Measurements from ENCODE around the gene MYH11.
"Not testable (repeated sequence)": the region's sequence is repeated elsewhere in the genome, so short reads cannot be mapped to it uniquely, and the experiment has no call there.

Gene MYH11

DNA sequence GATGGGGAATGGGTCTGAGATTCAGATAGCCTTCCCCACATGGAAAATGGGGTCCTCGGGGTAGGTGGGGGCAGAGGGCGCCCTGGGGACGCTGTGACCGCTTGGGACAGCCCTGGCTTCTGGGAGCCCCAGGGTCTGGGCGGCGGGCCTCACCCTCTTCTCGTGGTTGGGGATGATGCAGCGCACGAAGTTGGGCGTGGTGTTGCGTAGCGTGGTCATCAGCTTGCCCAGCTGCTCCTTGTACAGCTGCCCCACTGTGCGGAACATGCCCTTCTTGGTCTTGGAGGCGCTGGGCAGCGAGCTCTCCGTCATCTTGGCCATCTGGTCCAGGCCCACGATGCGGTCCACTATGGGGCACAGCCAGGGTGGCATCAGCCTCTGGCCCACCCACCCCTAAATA is 106.8 kb downstream of the MYH11 start:
- no peak for DNase-seq (ENCODE audit: low read depth)

DNA sequence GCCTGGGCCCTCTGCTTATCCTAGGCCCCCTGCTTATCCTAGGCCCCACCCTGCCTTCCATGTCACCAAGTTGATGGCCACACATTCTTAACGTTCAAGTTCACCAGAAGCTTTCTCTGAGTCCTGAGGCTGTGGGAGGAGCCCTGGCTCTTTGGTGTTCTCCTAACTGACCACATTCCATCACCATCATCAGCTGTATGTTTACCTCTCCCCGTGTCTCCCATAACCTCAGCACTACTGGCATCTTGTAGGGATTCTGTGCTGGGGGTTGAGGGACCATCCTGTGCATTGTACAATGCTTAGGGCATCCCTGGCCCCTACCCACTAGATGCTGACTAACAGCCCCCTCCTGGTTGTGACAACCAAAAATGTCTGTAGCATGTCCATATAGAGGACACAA is 107.5 kb downstream of the MYH11 start:
- DNase-seq (ENCODE audit: low read depth): no peak

DNA sequence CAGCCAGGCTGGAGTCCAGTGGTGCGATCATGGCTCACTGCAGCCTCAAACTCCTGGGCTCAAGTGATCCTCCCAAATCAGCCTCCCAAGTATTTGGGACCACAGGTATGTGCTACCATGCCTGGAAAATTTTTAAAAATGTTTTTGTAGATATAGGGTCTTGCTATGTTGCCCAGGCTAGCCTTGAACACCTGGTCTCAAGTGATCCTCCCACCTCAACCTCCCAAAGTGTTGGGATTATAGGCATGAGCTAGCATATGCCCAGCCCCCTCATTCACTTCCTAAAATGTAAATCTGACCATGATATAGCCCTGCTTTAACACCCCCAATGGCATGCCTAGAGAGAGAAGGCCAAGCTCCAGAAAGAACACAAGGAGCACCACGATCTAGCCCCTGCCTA is 108.2 kb downstream of the MYH11 start:
- DNase-seq (ENCODE audit: low read depth): no peak

DNA sequence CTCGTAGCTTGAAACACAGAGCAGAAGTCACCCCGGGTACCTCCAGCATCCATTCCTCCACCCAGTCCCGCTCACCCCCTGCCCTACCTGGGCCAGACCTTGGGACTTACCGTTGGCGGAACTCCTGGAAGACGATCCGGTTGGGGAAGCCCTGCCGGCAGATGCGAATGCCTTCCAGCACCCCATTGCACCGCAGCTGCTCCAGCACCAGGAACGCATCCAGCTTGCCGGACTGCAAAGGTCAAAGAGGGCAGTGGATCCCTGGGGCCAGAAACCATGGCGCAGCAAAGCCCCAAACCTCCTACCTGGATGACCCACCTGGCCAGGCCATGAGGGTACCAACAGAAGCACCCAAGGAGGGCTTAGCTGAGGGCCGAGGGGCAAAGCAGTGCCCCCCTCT is 108.9 kb downstream of the MYH11 start:
- DNase-seq (ENCODE audit: low read depth): no peak

DNA sequence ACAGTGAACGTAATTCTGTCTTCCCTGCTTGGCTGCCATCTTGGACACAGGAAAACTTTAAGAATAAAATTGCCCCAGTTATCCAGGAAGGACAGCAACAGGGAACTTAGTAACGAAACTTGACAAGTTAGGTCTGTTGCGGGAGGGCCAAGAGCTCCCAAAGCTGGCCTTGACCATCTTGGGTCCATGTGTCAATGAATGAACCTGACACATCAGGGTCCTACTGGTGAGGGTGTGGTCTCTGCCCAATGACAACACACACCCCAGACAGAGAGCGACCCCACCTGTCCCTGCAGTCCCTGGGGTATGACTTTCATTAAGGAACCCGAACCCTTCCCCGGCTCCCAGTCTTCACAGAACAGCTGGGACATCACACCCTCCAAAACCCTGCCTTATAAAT is 110.5 kb downstream of the MYH11 start:
- no peak for DNase-seq (ENCODE audit: low read depth)

DNA sequence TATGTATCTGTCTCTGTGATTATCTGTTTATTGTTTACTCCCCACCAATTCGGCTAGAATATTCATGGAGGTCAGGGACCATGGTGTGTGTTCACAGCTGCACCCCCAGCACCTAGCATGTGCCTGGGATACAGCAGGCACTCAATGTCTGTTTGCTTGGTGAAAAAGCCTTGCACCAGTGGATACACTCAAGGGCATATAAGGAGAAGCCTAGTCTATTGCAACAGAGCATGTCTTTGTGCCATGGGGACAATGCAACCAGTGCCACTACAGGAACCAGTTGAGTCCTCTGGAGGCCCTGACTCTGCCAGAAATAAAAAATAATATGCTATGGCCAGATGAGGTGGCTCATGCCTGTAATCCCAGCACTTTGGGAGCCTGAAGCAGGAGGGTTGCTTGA is 113.2 kb downstream of the MYH11 start:
- DNase-seq (ENCODE audit: low read depth): no peak

DNA sequence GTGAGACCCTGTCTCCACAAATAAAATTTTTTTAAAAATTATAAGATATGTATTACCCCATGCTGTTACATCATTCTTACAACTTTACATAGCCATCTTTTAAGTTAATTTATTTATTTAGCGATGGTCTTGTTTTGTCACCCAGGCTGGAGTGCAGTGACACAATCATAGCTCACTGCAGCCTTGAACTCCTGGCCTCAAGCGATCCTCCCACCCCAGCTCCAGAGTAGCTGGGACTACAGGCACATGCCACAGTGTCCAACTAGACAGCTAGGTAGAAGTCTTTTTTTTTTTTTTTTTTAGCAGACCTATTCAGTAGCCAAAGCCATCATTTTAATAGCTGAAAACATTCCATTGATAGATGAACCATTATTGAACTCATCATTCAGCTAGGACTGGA is 114.1 kb downstream of the MYH11 start:
- DNase-seq (ENCODE audit: low read depth): no peak

DNA sequence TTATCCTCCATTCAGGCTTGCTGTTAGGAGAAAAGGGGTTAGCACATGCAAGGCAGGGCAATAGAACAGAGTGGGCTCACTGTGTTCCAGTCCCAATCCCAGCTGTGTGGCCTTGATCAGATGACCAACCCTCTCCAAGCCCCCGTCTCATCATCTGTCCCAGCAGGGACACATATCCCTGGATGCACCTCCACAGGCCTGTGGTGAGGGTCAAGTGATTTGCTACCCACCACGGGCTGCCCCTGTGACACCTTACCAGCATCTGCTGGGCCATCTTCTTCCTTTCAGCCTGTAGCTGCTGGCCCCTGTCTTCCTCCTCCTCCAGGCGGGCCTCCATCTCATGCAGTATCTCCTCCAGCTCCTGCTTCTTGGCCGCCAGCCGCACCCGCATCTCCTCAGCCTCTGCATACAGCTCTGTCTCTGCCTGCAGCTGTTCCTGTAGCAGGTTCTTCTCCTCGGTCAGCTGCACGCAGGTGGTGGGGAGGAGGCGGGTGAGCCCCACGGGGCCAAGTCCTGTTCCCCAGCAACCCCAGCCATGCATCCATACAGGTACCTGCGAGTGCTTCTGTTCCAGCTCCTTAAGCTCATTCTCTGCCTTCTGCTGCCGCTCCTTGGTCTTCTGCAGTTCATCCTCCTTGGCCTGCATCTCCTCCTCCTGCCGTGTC is 115.5 kb downstream of the MYH11 start:
- DNase-seq (ENCODE audit: low read depth): no peak

DNA sequence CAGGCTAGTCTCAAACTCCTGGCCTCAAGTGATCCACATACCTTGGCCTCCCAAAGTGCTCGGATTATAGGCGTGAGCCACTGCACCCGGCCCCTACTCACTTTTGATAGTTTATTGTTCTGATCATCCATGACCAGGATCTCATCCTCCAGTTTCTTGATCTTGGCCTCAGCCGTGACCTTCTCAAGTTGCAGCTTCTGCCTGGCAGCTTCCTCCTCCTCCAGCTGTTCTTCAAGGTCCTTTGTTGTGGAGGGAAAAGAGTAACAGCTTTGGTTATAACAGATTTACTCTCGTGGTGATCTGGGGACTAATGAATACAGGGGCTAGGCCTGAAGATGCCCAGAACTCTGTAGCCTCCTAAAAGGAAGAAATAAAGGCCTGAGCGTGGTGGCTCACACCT is 116.9 kb downstream of the MYH11 start:
- no peak for DNase-seq (ENCODE audit: low read depth)

DNA sequence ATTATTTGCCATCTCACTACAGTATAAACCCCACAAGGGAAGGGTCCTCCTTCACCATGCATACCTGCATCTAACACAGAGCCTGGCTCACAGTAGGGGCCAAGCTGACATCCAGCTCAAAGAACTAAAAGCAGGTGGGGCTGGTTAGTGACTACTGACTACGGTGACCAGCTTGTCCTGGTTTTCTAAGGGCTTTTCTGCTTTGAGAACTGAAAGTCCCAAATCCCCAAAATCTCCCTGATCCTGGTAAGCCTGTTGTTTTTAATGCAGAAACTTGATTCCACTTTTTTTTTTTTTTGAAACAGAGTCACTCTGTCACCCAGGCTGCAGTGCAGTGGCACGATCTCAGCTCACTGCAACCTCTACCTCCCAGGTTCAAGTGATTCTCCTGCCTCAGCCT is 117.4 kb downstream of the MYH11 start:
- DNase-seq (ENCODE audit: low read depth): no peak

DNA sequence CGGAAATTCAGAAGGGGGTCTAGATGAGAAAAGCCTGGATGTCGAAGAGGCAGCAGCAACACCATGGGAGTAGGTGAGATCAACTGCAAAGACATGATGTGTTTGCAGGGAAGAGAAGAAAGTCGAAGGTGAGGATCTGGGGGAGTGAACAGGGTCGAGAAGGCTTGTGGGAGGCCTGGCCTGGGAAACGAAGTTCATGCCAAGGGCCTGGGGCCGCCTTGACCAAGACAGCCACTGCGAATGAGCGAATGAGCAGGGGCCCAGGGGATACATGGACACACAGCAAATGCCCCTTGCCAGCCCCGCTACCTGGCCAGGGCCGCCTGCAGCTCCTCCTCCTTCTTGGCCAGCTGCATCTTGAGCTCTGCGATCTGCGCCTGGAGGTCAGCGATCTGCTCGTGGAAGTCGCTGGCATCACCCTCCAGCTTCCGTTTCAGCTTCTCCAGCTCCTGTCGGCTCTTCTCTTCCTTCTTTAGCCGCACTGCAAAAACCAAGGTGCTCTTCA is 119.6 kb downstream of the MYH11 start:
- no peak for DNase-seq (ENCODE audit: low read depth)

DNA sequence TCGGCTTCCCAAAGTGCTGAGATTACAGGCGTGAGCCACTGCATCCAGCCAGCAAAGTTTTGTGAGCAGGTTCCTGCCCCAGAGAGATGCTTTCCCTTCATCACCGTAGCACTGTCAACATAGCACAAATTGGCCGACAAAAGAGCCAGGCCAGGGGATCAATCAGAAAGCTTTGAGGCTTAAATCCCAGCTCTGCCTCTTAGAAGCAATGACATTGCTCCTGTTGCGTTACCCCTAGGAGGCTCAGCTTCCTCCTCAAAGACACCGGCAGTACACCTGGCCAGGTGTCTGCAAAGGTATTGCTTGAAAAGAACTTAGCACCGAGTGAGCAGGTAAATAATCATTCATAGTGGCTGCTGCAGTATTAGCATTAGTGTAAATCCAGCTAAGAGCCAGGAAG is 120.3 kb downstream of the MYH11 start:
- DNase-seq (ENCODE audit: low read depth): no peak

DNA sequence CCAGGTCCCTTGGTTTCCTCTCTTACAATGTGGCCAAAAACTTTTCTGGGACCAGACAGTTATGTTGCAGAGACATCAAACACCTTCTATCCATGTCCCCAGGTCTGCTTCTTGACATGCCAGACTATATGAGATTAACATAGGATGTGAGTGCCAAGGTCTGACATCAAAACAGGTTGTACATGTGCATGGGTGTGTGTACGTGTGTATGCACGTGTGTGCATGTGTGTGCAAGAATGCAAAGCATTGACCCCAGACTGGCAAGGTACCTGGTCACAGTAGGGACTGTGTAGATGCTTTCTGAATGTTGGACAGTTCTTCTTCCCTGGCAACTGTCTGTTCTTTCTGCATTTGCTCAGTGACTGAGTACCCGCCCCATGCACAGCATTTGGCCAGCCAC is 121.2 kb downstream of the MYH11 start:
- DNase-seq (ENCODE audit: low read depth): no peak

DNA sequence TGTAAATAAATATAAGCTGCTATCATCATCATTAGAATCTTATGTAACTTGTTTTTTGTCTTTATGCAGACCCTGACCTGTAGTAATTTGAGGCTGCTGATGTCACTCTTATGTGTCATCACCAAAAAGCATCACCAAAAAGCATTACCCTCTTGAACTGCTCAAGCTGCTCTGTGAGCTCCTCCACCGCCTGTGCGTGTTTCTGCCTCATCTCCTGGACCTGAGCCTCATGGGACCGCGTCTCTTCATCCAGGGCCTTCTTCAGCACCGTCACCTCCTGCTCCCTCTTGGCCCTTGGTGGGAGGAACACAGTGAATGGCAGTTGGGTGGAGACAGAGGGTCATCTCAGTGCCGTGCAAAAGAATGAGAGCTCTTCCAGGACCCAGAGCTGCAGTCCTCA is 124.4 kb downstream of the MYH11 start:
- no peak for DNase-seq (ENCODE audit: low read depth)

DNA sequence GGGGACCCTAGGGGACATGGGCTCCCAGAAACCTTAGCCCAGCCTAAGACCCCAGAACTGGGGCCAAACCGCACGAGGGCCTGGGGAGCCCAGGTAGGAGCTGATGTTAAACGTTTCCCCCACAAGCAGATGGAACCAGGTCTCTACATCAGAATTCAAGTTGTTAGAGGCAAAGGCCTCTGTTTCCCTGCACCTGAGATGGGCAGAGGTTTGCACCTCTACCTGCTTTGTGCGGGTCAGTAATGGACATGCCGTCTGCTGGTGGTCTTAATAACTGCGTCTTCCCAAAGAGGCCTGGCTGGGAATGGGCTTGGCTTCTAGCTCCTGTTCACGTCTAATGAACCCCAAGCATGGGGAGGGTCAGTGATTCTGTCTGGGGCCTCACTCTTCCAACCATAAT is 127.7 kb downstream of the MYH11 start:
- no peak for DNase-seq (ENCODE audit: low read depth)

DNA sequence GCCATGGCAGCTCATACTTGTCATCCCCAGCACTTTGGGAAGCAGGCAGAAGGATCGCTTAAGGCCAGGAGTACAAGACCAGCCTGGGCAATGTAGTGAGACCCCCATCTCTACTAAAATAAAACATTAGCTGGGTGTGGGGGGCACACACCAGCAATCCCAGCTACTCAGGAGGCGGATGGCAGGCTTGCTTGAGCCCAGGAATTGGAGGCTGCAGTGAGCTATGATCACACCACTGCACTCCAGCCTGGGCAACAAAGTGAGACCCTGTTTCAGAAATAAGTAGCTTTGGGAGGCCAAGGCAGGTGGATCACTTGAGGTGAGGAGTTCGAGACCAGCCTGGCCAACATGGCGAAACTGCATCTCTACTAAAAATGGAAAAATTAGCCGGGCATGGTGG is 129.1 kb downstream of the MYH11 start:
- not testable (repeated sequence) for DNase-seq (ENCODE audit: low read depth)

DNA sequence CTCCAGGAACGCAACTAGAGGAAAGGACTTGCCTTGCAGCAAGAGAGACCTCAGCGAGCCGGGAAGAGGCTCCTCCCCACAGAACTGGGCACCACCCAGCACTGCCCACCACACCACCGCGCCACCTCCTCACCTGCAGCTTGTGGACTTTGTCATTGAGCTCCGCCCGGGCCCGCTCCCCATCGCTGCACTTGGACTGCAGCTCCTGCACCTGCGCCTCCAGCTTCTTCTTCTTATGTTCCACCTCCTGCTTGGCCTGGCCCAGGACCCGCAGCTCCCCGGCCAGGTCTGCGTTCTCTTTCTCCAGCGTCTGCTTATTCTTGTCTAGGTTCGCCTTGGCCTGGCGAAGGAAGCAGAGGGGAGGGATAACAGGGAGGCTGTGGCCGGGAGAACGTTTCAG is 130.1 kb downstream of the MYH11 start:
- DNase-seq (ENCODE audit: low read depth): no peak

DNA sequence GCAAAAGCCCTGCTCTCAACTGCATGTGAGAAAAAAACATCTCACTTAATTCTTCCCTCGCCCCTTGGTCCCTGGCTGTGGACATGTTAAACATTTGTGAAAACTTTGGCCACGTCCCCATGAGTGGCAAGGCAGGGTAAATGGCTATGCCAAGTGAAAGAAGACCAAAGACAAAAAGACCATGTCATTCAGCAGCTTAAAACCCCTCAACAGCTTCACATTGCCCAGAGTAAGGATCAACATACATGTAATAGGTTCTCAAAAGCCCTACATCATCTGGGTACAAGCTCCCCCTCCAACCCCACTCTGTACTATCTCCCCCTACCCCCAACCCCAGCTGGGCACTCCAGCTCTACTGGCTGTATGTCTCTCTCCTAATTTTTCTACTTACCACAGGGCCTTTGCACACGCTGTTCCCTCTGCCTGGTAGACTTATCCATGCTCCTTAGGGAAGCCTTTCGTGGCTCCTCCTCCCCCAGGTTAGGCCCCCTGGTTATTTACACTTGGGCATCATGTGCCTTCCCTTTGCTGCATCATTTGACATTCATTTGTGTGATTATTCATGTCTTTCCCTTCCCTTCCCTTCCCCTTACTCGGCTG is 131.1 kb downstream of the MYH11 start:
- no peak for DNase-seq (ENCODE audit: low read depth)

DNA sequence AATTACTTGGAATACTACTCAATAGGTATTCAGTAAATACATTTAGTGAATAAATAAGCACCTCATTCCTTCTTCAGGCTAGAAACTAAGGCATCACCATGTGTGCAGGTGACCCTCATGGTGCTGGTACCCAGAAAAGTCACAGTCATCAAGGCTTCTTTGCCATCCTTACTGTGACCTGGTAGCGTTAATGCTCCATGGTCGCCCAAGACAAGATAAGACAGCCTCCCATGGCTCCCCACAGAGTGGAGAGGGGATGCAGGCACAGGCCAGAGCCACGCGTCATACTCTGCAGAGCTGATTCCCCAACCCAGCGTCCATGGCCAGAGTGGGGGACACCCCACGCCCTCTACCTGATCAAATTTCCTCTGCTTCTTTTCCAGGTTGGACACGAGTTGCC is 133.0 kb downstream of the MYH11 start:
- no peak for DNase-seq (ENCODE audit: low read depth)

DNA sequence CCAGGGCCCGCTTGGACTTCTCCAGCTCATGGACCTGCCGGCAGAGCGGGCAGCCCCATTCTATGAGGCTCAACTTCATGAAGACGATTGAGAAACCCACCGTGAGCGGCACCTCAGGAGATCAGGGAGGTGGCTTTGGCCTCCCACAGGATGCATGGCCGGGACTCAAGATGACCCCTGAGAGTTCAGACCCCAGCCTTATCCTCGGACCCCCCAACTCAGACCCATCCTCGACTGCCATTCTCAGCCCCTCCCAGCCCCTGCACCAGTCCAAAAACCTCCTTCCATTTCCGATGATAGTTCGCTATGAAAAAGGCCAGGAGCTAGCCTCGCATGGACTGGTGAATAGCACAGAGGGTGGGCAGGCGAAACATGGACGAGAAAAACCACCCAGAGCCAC is 135.8 kb downstream of the MYH11 start:
- DNase-seq (ENCODE audit: low read depth): no peak

DNA sequence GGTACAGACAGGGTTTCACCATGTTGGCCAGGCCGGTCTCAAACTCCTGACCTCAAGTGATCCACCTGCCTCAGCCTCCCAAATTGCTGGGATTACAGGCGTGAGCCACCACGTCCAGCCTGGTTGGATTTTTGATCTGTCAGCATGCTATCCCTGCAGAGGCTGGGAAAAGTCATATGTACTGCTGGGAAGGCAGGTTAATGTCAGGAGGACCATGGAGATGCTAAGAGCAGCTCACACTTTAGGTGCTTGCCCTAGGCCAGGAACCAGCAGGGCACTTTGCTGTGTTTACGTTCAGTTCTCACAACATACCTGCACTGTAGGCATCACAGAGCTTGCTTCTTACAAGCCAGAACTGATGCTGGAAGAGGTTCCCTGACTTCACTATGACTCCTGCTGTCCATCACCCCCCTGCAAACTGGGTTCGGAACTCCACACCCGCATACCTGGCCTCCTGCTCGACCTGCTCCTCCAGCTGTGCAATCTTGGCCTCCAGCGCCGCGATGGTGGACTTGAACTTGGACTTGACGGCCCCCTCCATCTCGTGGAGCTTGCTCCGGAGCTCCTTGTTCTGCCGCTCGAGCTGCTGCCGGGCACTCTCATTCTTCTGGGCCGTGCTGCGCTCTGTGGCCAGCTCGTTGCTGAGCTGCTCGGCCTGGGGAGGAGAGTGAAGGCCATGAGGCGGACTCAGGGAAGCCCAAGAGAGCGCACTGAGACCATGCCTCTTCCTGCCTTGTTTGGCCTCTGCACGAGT is 140.0 kb downstream of the MYH11 start:
- DNase-seq (ENCODE audit: low read depth): no peak

DNA sequence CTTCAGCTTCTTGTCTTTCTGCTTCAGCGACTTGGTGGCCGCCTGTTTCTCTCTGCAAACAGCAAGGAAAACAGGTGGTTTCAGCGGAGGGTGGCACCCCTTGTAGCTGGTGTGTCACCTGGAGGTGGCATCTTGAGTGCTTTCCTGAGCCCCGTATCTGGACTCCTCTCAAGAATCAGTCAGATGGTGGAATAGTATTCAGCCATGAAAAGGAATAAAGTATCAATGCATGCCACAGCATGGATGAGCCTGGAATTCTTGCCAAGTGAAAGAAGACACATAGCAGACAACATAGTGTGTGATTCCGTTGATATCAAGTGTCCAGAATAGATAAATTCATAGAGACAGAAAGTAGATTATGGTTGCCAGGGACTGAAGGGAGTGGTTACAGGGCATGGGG is 141.6 kb downstream of the MYH11 start:
- DNase-seq (ENCODE audit: low read depth): no peak

DNA sequence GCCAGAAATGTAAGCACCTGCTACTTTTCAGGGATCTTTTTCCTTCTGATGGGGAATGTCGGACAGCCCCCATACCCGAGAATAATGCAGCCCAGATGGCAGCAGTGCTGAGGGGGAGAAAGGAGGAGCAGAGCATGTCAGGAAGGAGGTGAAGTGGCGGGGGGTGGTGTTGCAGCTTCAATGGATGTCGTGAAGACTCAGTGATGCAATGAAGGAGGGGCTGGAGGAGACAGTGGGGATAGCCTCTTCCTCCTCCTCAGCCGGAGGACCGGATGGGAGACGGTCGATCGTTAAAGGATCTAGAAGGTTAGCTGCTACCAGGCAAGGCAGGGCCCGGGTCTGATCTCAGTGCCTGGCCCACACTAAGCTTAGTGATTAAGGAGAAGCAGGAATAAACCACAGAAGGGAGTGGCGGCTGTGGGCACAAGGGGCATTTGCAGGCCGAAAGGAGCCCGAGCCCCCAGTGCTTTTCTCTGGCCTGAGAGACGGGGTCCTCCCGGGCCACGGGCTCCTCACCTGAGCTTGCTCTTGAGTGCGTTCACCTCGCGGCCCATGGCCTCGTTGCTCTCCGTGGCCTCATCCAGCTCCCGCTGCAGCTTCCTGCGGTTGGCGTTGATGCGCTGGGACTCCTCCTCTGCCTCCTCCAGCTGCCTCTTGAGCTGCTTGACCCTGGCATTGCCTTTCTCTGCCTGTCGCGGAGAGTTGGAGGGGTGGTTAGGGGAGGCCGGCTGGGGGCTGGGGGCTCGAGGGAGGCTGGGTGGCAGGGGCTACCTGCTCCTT is 142.2 kb downstream of the MYH11 start:
- DNase-seq (ENCODE audit: low read depth): no peak
